ENCODE data around the gene GET3. TPM values are rescaled to one million over a fixed set of nuclear protein-coding genes. Genes with fewer than 3 reads are reported as not detected.

GET3 gene
- total RNA-seq, 1 donor from 2014 or later: 73.8 TPM

DNA sequence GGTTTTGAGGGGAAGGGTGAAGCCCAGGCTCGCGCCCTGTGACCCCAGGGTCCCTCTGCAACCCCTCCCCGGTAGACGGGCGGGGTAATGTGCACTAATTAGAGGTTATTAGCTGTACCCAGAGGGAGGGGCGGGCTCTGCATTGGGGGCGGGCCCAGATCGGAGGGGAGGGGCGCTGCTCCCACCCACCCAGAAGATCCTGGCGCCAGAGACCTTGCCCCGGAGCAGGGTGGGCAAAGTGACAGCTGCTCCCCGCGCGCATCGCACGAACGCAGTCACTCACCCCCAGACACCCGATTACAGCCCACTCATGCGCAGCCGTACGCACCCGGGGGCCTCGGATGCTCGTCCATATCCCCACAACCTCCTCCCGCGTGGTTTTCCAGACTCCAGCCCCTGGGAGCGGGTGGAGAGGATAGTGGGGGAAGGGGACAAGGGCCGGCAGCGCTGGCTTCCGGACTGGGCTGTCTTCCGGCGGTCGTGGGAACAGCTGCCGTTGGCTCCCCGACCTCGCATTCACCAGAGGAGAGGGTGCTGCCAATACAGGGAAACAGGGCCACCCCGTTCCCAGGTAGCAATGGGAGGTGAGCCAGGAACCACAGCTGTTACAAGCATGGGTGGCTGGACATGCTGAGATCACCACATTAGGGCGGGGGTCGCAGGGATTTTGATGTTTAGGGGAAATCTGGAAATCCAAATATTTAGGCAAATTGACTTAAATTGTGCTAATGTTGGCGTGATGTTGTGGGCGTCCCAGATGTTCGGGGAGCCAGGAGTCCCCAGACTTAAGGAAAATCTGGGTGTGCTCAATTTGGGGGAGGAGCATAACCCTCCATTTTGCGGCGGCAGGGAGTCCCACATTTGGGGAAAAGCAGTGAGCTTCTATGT is 41.0 kb downstream of the GET3 start:
- peak; percentile 88 to 91 for DNase-seq (ENCODE audit: low read depth in 2 of 2)

GRCh38 chr19:12778905-12779161 is 41.5 kb downstream of the GET3 start:
- no peak for DNase-seq (ENCODE audit: low read depth in 2 of 2)

DNA sequence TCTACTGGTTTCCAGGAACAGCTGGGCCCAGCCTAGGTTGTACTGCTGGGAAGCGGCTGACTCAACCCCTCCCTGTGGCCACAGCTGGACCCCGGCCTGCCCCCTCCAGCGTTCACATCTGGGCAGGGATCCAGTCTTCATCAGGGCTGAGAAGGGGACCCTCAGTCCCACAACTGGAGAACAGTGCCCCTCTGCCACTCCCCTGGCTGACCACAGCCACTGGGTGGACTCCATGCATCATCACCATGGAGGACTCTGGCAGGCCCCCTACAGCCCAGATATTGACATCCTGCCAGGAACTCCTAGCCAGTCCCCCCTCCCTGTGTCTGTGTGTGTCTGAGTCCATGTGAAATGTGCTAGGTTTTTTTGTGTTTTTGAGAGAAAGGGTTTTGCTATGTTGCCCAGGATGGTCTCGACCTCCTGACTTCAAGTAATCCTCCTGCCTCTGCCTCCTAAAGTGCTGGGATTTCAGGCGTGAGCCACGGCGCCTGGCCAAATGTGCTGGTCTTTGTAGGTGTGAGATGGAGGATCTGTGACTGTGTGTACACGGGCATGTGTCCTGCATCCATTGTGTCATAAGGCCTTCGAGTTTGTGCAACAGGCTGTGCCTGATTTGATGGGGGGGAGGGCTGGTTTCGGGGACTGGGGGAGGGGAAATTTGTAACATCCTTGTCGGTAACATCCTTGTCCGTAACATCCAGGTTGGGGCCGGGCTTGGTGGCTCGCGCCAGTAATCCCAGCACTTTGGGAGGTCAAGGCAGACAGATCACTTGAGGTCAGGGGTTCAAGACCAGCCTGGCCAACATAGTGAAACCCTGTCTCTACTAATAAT is 42.1 kb downstream of the GET3 start:
- DNase-seq (ENCODE audit: low read depth in 2 of 2): peak; percentile 67 to 89

- peak in 1 of 2 donors; percentile 97 for DNase-seq (ENCODE audit: low read depth in 2 of 2)
These were observed 44.8 kb downstream of the GET3 start for GRCh38 chr19:12782174-12782423.

DNA sequence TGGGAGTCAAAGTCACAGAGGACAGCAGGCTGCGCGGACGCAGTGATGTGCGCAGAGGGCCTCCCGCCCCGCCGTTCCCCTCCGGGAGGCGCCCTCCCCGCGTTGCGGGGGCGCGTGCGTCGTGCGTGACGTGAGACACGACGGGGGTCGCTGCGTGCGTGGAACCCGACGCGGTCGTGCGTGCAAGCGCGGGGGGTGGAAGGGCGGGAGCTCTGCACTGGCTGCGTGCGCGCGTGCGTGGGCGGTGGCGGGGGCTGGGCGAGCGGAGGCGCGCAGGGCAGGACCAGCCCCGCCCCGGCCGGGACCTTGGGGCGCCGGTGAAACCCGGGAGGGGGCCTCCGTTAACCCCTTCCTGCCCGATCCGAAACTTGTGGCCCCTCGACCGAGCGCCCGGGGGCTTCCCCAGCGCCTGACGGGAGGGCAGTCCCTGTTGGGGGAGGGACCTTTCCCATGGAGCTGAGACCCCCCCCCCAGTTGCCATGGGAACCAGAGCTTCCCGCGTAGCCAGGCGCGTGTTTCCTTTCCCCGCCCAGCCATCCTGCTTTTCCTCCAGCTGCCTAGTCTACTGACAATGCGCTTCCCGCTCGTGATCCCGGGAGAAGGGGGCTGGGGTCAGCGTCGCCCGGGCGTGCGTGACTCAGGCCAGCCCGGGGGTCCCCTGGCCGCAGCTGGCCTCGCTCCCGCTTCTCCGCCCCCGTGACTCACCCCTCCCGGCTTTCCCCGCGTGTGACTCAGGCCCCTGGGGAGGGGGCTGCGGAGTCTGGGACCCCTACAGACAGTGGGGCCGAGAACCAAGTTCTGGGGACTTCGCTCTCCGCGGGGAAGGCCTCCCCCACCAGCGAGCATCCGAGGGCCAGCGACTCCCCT is 45.4 kb downstream of the GET3 start:
- peak; percentile 95 to 98 for DNase-seq (ENCODE audit: low read depth in 2 of 2)

DNA sequence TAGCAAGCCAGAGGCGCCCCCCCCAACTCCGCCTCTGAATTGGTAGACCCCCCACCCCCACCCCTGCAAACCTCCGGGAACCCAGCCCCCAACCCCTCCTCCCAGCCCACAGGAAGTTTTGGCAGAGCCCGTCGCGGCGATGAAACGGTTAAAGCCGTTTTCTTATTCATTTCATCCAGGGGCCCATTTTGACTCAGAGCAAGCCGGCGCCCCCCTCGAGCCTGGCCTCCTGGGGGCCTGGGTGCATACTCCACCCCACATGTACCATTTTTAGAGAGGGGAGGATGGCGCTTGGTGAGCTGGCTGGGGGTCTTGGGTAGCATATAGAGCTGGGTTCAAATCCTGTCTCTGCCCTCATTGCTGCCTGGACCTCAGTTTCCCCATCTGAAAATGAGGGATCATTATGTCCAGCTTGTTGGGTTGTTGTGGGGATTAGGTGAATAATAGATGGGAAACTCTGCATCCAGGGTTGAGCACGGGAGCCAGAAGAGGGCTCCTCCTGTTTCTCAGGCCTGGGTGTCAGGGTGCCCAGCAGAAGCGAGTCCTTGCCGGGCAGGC is 46.1 kb downstream of the GET3 start:
- DNase-seq (ENCODE audit: low read depth in 2 of 2): peak in 1 of 2 donors; percentile 17

- DNase-seq (ENCODE audit: low read depth in 2 of 2): peak; percentile 36 to 52
These were observed 46.6 kb downstream of the GET3 start for GRCh38 chr19:12783849-12784393.

DNA sequence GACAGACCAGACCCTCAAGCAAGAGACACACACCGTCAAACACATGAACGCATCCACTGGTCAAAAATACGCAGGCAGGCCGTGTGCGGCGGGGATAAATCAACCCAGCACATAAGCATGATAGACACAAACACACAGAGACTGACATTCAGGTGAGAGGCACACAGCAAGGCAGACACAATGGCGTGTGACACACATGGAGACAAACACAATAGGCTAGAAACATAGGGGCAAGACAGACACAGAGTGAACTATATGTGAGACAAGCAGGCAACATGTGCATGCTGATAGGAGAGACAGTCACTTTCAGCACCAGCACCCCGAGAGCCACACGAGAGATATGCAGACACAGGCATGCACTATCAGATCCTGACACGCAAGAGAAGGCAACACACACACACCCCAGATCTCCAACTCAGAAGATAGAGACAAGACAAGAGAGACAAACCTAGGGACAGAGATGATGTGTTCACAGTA is 47.1 kb downstream of the GET3 start:
- DNase-seq (ENCODE audit: low read depth in 2 of 2): peak; percentile 12 to 45

DNA sequence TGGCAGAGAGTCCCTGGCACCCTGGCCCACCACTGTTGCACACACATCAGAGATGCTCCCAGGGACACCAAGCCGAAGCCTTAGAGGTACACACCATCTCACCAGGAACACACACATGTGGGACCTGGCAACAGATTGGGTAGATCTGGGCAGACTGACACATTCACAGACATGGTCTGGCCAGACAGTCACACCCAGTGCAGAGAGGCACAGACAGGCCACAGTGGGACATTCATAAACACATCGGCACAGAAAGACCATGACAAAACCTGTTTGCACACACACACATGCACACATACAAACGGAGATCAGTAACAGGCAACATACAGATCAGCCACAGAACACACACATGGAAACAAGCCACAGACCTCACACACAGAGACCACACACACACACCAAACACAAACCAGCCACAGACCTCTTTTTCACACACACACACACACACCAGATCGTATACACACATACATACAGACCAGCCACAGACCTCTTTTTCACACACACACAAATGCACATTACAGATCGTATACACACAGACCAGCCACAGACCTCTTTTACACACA is 47.7 kb downstream of the GET3 start:
- DNase-seq (ENCODE audit: low read depth in 2 of 2): peak; percentile 24 to 45

- no peak for DNase-seq (ENCODE audit: low read depth in 2 of 2)
These were observed 48.2 kb downstream of the GET3 start for GRCh38 chr19:12785431-12786031.

DNA sequence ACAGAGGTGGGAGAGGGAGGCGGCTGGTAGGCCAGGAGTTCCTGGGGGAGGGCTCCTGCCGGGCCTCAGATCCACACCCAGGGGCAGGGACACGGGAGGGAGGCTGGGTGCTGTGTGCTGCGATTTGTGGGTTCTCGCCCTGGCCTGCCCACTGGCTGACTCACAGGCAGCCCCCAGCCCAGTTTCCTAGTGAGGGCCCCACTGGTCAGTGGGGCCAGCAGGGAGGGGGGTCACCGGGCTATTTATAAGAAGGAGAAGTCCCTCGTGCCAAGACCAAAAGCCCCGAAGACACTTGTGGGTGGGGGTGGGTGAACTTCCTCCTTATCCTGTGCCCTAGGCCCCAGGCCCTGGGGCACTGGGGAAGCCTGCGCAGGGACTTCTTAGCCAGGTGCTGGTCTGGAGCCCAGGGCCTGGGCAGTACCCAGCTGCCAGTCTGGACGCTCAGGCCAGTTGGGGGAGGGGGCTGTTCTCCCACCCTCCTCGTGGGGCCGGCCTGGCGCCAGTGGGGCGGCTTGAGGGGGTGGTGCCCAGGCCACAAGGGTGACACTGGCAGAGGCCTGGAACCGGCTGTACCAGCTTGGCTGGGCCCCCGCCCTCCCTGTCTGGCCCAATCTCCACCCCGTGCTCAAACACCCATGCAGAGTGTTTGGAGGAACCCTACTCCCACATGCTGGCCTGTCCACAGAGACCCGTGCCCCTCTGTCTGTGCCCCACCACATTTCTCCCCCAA is 49.0 kb downstream of the GET3 start:
- DNase-seq (ENCODE audit: low read depth in 2 of 2): no peak

GRCh38 chr19:12786952-12787351 is 49.7 kb downstream of the GET3 start:
- no peak for DNase-seq (ENCODE audit: low read depth in 2 of 2)

DNA sequence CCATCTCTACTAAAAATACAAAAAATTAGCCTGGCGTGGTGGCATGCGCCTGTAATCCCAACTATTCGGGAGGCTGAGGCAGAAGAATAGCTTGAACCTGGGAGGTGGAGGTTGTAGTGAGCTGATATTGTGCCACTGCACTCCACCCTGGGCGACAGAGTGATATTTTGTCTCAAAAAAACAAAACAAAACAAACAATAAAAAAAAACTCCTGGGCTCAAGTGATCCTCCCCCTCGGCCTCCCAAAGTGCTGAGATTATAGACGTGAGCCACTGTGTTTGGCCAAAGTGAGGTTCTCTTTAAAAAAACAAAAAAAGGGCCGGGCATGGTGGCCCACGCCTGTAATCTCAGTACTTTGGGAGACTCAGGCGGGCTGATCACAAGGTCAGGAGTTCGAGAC is 50.2 kb downstream of the GET3 start:
- no peak for DNase-seq (ENCODE audit: low read depth in 2 of 2)

DNA sequence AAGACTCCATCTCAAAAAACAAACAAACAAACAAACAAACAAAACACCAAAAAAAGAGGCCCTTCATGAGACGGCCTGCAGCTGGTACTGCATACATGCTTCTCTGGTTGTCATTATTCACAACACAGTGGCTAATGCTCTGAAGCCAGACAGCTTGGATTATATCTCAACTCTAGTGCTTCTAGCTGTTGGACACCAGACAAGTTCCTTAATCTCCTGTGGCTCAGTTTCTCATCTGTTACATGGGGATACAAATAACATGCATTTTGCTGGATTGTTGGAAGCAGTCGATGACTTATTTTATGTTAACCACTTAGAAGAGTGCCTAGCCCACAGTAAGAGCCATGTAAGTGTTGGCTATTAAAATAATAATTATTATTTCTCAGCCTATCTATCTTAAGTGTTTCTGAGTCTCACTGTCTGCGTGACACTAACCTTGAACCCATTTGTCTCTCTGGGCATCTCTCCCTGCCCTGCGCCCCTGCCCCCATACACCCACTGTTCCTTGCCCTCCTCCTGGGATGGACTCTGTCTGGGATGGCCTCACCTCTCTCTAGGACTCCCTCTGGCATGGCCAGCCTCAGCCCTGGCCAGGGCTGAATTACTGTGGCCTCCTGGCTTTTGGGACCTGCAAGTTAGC is 50.9 kb downstream of the GET3 start:
- no peak for DNase-seq (ENCODE audit: low read depth in 2 of 2)

- peak; percentile 65 to 81 for DNase-seq (ENCODE audit: low read depth in 2 of 2)
These were observed 51.4 kb downstream of the GET3 start for GRCh38 chr19:12788682-12789097.

GRCh38 chr19:12789098-12789903 is 52.0 kb downstream of the GET3 start:
- DNase-seq (ENCODE audit: low read depth in 2 of 2): peak in 1 of 2 donors; percentile 31

GRCh38 chr19:12789904-12790619 is 52.8 kb downstream of the GET3 start:
- peak; percentile 96 for DNase-seq (ENCODE audit: low read depth in 2 of 2)

Measured in lung microvascular endothelial cell (primary cell).